Measurements from ENCODE around the gene PPP2R2D. TPM values are rescaled to one million over a fixed set of nuclear protein-coding genes. Genes with fewer than 3 reads are reported as not detected.

PPP2R2D gene
- total and polyA plus RNA-seq, 2 experiments from 2014 or later = 43.5 to 45.0 TPM

DNA sequence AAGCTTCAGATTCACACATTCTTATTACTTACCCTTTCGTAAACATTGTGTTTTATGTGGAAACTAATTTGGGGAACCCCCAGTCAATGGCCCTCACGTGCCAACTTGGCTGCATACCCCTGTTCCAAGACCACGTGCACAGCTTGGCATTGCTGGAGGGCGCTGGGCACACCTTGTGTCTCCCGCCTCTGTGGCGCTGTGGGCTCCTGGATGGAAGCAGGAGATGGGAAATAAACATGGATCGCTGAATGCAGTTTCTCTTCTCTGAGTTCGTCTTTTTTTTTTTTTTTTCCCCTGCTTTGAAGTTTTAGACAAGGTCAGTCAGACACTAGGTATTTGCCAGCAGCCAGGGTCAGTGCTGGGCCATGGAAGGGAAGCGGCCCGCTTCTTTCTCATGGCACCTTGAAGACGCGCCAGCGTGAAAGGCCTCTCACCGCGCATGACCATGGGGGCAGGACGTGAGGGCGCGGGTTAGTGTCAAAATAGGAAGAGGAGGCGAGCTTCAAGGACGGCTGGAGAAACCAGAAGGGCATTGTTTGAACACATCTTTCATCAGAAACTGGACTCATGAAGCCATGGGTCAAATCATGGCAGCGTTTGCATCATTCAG, 53.7 kb downstream of the PPP2R2D start:
- Histone ChIP-seq H3K9me3 (ENCODE audit: low read depth) (no peaks in the 10 kb centered on the region), H3K36me3 (peaks cover 29% of the 10 kb centered on the region)

DNA sequence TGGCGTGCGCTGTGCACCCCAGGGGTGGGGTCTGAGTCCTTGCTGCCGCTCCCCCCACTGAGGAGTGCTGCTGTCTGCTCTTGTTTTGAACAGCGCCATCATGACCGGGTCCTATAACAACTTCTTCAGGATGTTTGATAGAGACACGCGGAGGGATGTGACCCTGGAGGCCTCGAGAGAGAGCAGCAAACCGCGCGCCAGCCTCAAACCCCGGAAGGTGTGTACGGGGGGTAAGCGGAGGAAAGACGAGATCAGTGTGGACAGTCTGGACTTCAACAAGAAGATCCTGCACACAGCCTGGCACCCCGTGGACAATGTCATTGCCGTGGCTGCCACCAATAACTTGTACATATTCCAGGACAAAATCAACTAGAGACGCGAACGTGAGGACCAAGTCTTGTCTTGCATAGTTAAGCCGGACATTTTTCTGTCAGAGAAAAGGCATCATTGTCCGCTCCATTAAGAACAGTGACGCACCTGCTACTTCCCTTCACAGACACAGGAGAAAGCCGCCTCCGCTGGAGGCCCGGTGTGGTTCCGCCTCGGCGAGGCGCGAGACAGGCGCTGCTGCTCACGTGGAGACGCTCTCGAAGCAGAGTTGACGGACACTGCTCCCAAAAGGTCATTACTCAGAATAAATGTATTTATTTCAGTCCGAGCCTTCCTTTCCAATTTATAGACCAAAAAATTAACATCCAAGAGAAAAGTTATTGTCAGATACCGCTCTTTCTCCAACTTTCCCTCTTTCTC, 55.0 kb downstream of the PPP2R2D start:
- no peaks in the 10 kb centered on the region for H3K4me1 ChIP-seq (ENCODE audit: low read depth)
- H3K36me3 ChIP-seq = peaks cover 29% of the 10 kb centered on the region
- TF ChIP-seq, protein P1, sequence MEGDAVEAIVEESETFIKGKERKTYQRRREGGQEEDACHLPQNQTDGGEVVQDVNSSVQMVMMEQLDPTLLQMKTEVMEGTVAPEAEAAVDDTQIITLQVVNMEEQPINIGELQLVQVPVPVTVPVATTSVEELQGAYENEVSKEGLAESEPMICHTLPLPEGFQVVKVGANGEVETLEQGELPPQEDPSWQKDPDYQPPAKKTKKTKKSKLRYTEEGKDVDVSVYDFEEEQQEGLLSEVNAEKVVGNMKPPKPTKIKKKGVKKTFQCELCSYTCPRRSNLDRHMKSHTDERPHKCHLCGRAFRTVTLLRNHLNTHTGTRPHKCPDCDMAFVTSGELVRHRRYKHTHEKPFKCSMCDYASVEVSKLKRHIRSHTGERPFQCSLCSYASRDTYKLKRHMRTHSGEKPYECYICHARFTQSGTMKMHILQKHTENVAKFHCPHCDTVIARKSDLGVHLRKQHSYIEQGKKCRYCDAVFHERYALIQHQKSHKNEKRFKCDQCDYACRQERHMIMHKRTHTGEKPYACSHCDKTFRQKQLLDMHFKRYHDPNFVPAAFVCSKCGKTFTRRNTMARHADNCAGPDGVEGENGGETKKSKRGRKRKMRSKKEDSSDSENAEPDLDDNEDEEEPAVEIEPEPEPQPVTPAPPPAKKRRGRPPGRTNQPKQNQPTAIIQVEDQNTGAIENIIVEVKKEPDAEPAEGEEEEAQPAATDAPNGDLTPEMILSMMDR (IDR thresholded peaks at IDR 0.05; ENCODE audit: low read depth, low read length) = no peak
- no peak overlapping the region for H3K4me3 ChIP-seq
- DNase-seq (ENCODE audit: low read depth in 1 of 2, low spot score in 1 of 2) = no peak
- H3K27ac ChIP-seq = no peak overlapping the region
- no peaks in the 10 kb centered on the region for H3K9me3 ChIP-seq (ENCODE audit: low read depth)
- H3K27me3 ChIP-seq = no peaks in the 10 kb centered on the region

More for the DNA sequence above, 53.7 kb downstream of the PPP2R2D start:
- Histone ChIP-seq H3K27ac (no peak overlapping the region), H3K4me3 (no peak overlapping the region), H3K4me1 (ENCODE audit: low read depth) (no peaks in the 10 kb centered on the region), H3K27me3 (no peaks in the 10 kb centered on the region)
- TF ChIP-seq, protein P1 (IDR thresholded peaks at IDR 0.05; ENCODE audit: low read depth, low read length) = no peak
- no peak for DNase-seq (ENCODE audit: low read depth in 1 of 2, low spot score in 1 of 2)

DNA sequence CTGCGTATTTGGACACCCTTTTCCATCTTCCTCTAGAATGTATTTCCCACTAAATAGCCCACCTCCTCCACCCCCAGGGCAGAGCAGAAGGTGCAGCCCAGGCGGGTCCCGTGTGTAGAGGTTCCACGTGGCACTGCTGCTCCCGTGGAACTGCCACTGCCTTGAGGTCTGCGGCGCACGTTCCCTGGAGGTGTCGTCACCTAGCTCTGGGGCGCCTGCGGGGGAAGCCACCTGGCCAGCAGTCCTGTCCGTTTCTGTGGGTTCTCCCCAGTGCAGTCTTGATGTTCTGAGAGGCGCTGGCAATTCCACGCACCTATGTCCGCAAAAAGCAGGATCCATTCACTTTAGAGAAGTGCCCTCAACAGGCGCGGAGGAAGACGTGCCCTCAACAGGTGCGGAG, 59.0 kb downstream of the PPP2R2D start:
- Histone ChIP-seq H3K27me3 (no peaks in the 10 kb centered on the region), H3K36me3 (peaks cover 19% of the 10 kb centered on the region), H3K27ac (peak overlapping the region; percentile 45), H3K4me1 (ENCODE audit: low read depth) (no peaks in the 10 kb centered on the region), H3K9me3 (ENCODE audit: low read depth) (no peaks in the 10 kb centered on the region), H3K4me3 (no peak overlapping the region)
- TF ChIP-seq, protein P1 (IDR thresholded peaks at IDR 0.05; ENCODE audit: low read depth, low read length) = no peak
- no peak for DNase-seq (ENCODE audit: low read depth in 1 of 2, low spot score in 1 of 2)

DNA sequence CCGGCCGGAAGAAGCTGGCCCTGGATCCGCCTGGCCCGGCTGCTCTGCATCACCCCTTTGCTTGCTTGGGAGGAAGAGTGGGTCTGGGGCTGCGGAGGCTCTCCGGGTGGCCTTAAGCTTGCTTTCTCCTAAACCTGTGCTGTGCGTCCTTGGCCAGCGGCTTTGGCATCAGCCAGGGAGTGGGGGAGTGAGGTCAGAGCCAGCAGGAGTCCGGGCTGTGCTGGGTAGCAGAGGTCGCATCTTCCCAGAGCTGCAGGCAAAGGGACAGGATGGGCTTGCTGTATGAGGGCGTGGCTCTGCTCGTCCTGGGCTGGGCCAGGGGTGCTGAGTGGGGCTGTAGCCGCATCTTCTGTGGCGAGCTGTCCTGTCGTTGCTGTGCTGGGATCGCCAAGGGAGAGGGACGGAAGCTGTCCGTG, 59.8 kb downstream of the PPP2R2D start:
- Histone ChIP-seq H3K4me3 (no peak overlapping the region), H3K36me3 (peaks cover 14% of the 10 kb centered on the region), H3K9me3 (ENCODE audit: low read depth) (no peaks in the 10 kb centered on the region), H3K27me3 (no peaks in the 10 kb centered on the region), H3K4me1 (ENCODE audit: low read depth) (no peaks in the 10 kb centered on the region), H3K27ac (peak overlapping the region; percentile 28)
- TF ChIP-seq, protein P1 (IDR thresholded peaks at IDR 0.05; ENCODE audit: low read depth, low read length) = no peak
- no peak for DNase-seq (ENCODE audit: low read depth in 1 of 2, low spot score in 1 of 2)

DNA sequence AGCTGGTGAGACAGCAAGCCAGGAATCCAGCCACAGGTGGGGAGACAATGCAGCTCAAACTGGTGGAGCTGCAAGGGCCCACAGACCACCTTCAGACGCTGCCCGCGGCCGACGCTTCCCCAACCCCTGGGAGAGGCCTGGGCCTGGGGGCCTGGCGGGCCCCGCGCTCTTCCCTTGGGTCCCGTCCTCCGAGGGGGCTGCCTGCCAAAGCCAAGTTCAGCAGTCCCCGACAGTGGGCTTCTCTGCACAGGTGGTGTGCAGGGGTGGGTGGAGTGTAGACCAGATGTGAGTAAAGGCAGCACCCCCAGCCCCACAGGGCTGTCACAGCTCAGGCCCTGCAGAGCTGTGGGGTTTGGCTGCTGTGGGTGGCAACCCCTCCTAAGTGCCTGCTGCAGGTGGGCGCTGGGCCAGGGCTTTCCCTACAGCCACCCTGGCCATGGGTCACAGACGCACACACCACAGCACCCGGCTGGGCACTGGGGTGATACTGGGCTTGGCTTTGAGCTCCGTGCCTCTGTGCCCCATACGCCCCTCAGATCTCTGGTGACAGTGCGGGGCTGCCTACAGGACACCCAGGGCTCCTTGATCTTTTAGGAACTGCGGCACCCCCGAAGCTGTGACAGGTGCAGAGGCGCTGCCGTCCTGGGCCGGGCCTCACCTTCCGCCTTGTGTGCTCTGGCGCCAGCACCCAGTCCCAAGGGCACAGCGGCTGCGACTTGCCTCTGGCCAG, 60.4 kb downstream of the PPP2R2D start:
- no peak overlapping the region for H3K4me3 ChIP-seq
- H3K36me3 ChIP-seq = peaks cover 17% of the 10 kb centered on the region
- TF ChIP-seq, protein P1 (IDR thresholded peaks at IDR 0.05; ENCODE audit: low read depth, low read length) = no peak
- no peaks in the 10 kb centered on the region for H3K27me3 ChIP-seq
- no peaks in the 10 kb centered on the region for H3K9me3 ChIP-seq (ENCODE audit: low read depth)
- H3K27ac ChIP-seq = peak overlapping the region; percentile 28
- H3K4me1 ChIP-seq (ENCODE audit: low read depth) = no peaks in the 10 kb centered on the region
- DNase-seq (ENCODE audit: low read depth in 1 of 2, low spot score in 1 of 2) = no peak

Measured in cardiac muscle cell (in vitro differentiated cells and primary cell).